Central memory CD4-positive, alpha-beta T cell (primary cell): Measurements from ENCODE around the gene SCNN1G.

Experiments
- DNase-seq: peaks from one replicate; pipeline ENCODE4 v3.0.0; 2022

The SCNN1G gene

GRCh38 chr16:23155445-23156049 lies 27.0 kb upstream of the SCNN1G start:
- no peak for DNase-seq

- DNase-seq, result no peak
These were observed 26.4 kb upstream of the SCNN1G start for GRCh38 chr16:23156110-23156509.

GRCh38 chr16:23156946-23157460 lies 25.5 kb upstream of the SCNN1G start:
- no peak for DNase-seq

- no peak for DNase-seq
These were observed 24.4 kb upstream of the SCNN1G start for GRCh38 chr16:23158114-23158513.

- DNase-seq, result no peak
These were observed 22.5 kb upstream of the SCNN1G start for GRCh38 chr16:23160082-23160481.

GRCh38 chr16:23160574-23160973 lies 22.0 kb upstream of the SCNN1G start:
- no peak for DNase-seq

- DNase-seq, result no peak
These were observed 18.6 kb upstream of the SCNN1G start for GRCh38 chr16:23163921-23164320.

GRCh38 chr16:23164736-23165135 lies 17.8 kb upstream of the SCNN1G start:
- DNase-seq, result no peak

- no peak for DNase-seq
These were observed 10.0 kb upstream of the SCNN1G start for GRCh38 chr16:23172583-23172982.

GRCh38 chr16:23172994-23173393 lies 9.6 kb upstream of the SCNN1G start:
- DNase-seq, result no peak

GRCh38 chr16:23174622-23175021 lies 7.9 kb upstream of the SCNN1G start:
- DNase-seq, result no peak

GRCh38 chr16:23175651-23176050 lies 6.9 kb upstream of the SCNN1G start:
- no peak for DNase-seq

GRCh38 chr16:23181506-23181905 lies 1.0 kb upstream of the SCNN1G start:
- DNase-seq, result no peak

GRCh38 chr16:23182206-23182678 lies 303 bp upstream of the SCNN1G start:
- peak; percentile 62 for DNase-seq

- DNase-seq, result no peak
These were observed 958 bp downstream of the SCNN1G start for GRCh38 chr16:23183543-23183862.

- no peak for DNase-seq
These were observed 3.1 kb downstream of the SCNN1G start for GRCh38 chr16:23185656-23186055.

- DNase-seq, result no peak
These were observed 3.6 kb downstream of the SCNN1G start for GRCh38 chr16:23186171-23186570.

GRCh38 chr16:23187341-23187740 lies 4.8 kb downstream of the SCNN1G start:
- DNase-seq, result no peak

- DNase-seq, result no peak
These were observed 6.4 kb downstream of the SCNN1G start for GRCh38 chr16:23188911-23189310.

GRCh38 chr16:23194497-23195221 lies 12.1 kb downstream of the SCNN1G start:
- no peak for DNase-seq

- no peak for DNase-seq
These were observed 12.9 kb downstream of the SCNN1G start for GRCh38 chr16:23195366-23195978.

GRCh38 chr16:23196539-23196938 lies 14.0 kb downstream of the SCNN1G start:
- no peak for DNase-seq

- no peak for DNase-seq
These were observed 19.6 kb downstream of the SCNN1G start for GRCh38 chr16:23202166-23202565.

- no peak for DNase-seq
These were observed 24.4 kb downstream of the SCNN1G start for GRCh38 chr16:23206986-23207385.
